Measurements from ENCODE around the gene ACADSB.

The ACADSB gene

DNA sequence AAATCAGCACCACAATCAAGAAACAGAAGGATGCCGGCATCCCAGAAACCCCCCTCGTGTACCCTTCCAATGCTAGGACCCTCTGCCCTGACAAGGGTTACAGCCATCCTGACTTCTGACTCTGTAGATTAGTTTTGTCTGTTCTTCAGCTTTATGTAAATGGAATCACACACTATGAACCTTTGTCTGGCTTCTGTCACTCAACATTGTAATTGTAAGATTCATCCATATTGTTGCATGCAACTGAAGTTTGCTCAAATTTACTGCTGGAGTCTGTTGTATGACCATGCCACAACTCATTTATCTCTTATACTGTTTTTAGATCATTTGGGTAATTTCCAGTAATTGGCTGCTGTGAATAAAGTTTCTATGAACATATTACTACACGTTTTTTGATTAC lies 8.7 kb upstream of the ACADSB start:
- no peak for DNase-seq
- no peak overlapping the region for H2AFZ ChIP-seq (ENCODE audit: low read depth, low read length)
- no peak overlapping the region for H3K27ac ChIP-seq (ENCODE audit: low read length, poor library complexity, severe bottlenecking)
- no peak overlapping the region for H2BK12ac ChIP-seq (ENCODE audit: low read length in 2 of 2)
- peaks cover 6 to 34% of the 10 kb centered on the region in 2 experiments for H3K36me3 ChIP-seq (ENCODE audit: control insufficient read depth in 1 of 2, insufficient read depth in 2 of 2, low read depth in 1 of 2, low read length in 2 of 2)
- no peak overlapping the region for H3K9ac ChIP-seq (ENCODE audit: low read length)
- no peak overlapping the region for H3K4me2 ChIP-seq (ENCODE audit: low read length, poor library complexity, severe bottlenecking)
- H3K4me3 ChIP-seq (ENCODE audit: insufficient read depth in 1 of 2, low read depth in 1 of 2, low read length in 2 of 2) = no peak overlapping the region
- H2BK5ac ChIP-seq (ENCODE audit: low read depth, low read length, poor library complexity, severe bottlenecking) = no peak overlapping the region
- H3K4me1 ChIP-seq (ENCODE audit: control insufficient read depth, insufficient read depth, low read depth, low read length) = peaks cover 1% of the 10 kb centered on the region
- no peak overlapping the region for H2BK15ac ChIP-seq (ENCODE audit: low read depth, poor library complexity, severe bottlenecking)
- no peaks in the 10 kb centered on the region for H3K9me3 ChIP-seq (ENCODE audit: control insufficient read depth, low read length)
- H3K18ac ChIP-seq (ENCODE audit: low read depth in 1 of 2, low read length in 2 of 2) = no peak overlapping the region
- H3K4ac ChIP-seq (ENCODE audit: low read depth in 1 of 2, low read length in 2 of 2) = no peak overlapping the region
- no peak overlapping the region for H4K8ac ChIP-seq (ENCODE audit: low read length)
- no peaks in the 10 kb centered on the region for H3K27me3 ChIP-seq (ENCODE audit: control insufficient read depth in 1 of 2, insufficient read depth in 1 of 2, low read length in 2 of 2)
- no peak overlapping the region for H2AK5ac ChIP-seq (ENCODE audit: low read length, severe bottlenecking)
- WGBS = 100% methylated on average over 3 of the region's 3 CpGs
- H2BK120ac ChIP-seq (ENCODE audit: low read depth, low read length) = no peak overlapping the region
- peaks cover 17% of the 10 kb centered on the region for H3K79me1 ChIP-seq (replicated peaks; ENCODE audit: low read length, poor library complexity, severe bottlenecking)
- H4K91ac ChIP-seq (ENCODE audit: low read length) = no peak overlapping the region
- no peak overlapping the region for H3K23ac ChIP-seq (ENCODE audit: low read length in 2 of 2)
- H3K14ac ChIP-seq (ENCODE audit: low read length in 2 of 2) = no peak overlapping the region

- Histone ChIP-seq H3K27me3 (ENCODE audit: control insufficient read depth in 1 of 2, insufficient read depth in 1 of 2, low read length in 2 of 2) (no peaks in the 10 kb centered on the region), H2BK120ac (ENCODE audit: low read depth, low read length) (no peak overlapping the region), H3K4me1 (ENCODE audit: control insufficient read depth, insufficient read depth, low read depth, low read length) (peaks cover 1% of the 10 kb centered on the region), H2AK5ac (ENCODE audit: low read length, severe bottlenecking) (no peak overlapping the region), H3K9ac (ENCODE audit: low read length) (no peak overlapping the region), H4K91ac (ENCODE audit: low read length) (no peak overlapping the region), H2BK15ac (ENCODE audit: low read depth, poor library complexity, severe bottlenecking) (no peak overlapping the region), H2BK12ac (ENCODE audit: low read length in 2 of 2) (no peak overlapping the region), H3K23ac (ENCODE audit: low read length in 2 of 2) (no peak overlapping the region), H3K4ac (ENCODE audit: low read depth in 1 of 2, low read length in 2 of 2) (no peak overlapping the region), H3K18ac (ENCODE audit: low read depth in 1 of 2, low read length in 2 of 2) (no peak overlapping the region), H3K4me3 (ENCODE audit: insufficient read depth in 1 of 2, low read depth in 1 of 2, low read length in 2 of 2) (no peak overlapping the region), H3K9me3 (ENCODE audit: control insufficient read depth, low read length) (no peaks in the 10 kb centered on the region), H3K79me1 (replicated peaks; ENCODE audit: low read length, poor library complexity, severe bottlenecking) (peaks cover 15% of the 10 kb centered on the region), H3K27ac (ENCODE audit: low read length, poor library complexity, severe bottlenecking) (no peak overlapping the region), H3K14ac (ENCODE audit: low read length in 2 of 2) (no peak overlapping the region), H3K4me2 (ENCODE audit: low read length, poor library complexity, severe bottlenecking) (no peak overlapping the region), H2BK5ac (ENCODE audit: low read depth, low read length, poor library complexity, severe bottlenecking) (no peak overlapping the region), H2AFZ (ENCODE audit: low read depth, low read length) (no peak overlapping the region), H4K8ac (ENCODE audit: low read length) (no peak overlapping the region), H3K36me3 (ENCODE audit: control insufficient read depth in 1 of 2, insufficient read depth in 2 of 2, low read depth in 1 of 2, low read length in 2 of 2) (peaks cover 3 to 31% of the 10 kb centered on the region in 2 experiments)
- 98% methylated on average over 2 of the region's 2 CpGs for WGBS
- no peak for DNase-seq
These were observed 7.4 kb upstream of the ACADSB start for GRCh38 chr10:123001370-123001769.

GRCh38 chr10:123004298-123004697 lies 4.5 kb upstream of the ACADSB start:
- Histone ChIP-seq H3K27ac (ENCODE audit: low read length, poor library complexity, severe bottlenecking) (no peak overlapping the region), H3K36me3 (ENCODE audit: control insufficient read depth in 1 of 2, insufficient read depth in 2 of 2, low read depth in 1 of 2, low read length in 2 of 2) (peaks cover 0 to 10% of the 10 kb centered on the region in 2 experiments), H3K79me1 (replicated peaks; ENCODE audit: low read length, poor library complexity, severe bottlenecking) (peaks cover 9% of the 10 kb centered on the region), H3K4ac (ENCODE audit: low read depth in 1 of 2, low read length in 2 of 2) (no peak overlapping the region), H2BK5ac (ENCODE audit: low read depth, low read length, poor library complexity, severe bottlenecking) (no peak overlapping the region), H4K91ac (ENCODE audit: low read length) (no peak overlapping the region), H3K14ac (ENCODE audit: low read length in 2 of 2) (no peak overlapping the region), H3K4me1 (ENCODE audit: control insufficient read depth, insufficient read depth, low read depth, low read length) (no peaks in the 10 kb centered on the region), H3K18ac (ENCODE audit: low read depth in 1 of 2, low read length in 2 of 2) (no peak overlapping the region), H3K4me2 (ENCODE audit: low read length, poor library complexity, severe bottlenecking) (no peak overlapping the region), H3K9ac (ENCODE audit: low read length) (no peak overlapping the region), H2AK5ac (ENCODE audit: low read length, severe bottlenecking) (no peak overlapping the region), H2AFZ (ENCODE audit: low read depth, low read length) (no peak overlapping the region), H4K8ac (ENCODE audit: low read length) (no peak overlapping the region), H3K23ac (ENCODE audit: low read length in 2 of 2) (no peak overlapping the region), H2BK15ac (ENCODE audit: low read depth, poor library complexity, severe bottlenecking) (no peak overlapping the region), H3K27me3 (ENCODE audit: control insufficient read depth in 1 of 2, insufficient read depth in 1 of 2, low read length in 2 of 2) (no peaks in the 10 kb centered on the region), H3K9me3 (ENCODE audit: control insufficient read depth, low read length) (no peaks in the 10 kb centered on the region), H2BK120ac (ENCODE audit: low read depth, low read length) (no peak overlapping the region), H2BK12ac (ENCODE audit: low read length in 2 of 2) (no peak overlapping the region), H3K4me3 (ENCODE audit: insufficient read depth in 1 of 2, low read depth in 1 of 2, low read length in 2 of 2) (no peak overlapping the region)
- 95% methylated on average over 2 of the region's 2 CpGs for WGBS
- no peak for DNase-seq

- peak overlapping the region; percentile 48 for H2AFZ ChIP-seq (ENCODE audit: low read depth, low read length)
- H3K4me3 ChIP-seq (ENCODE audit: insufficient read depth in 1 of 2, low read depth in 1 of 2, low read length in 2 of 2) = peak overlapping the region; percentile 87 to 94
- no peak overlapping the region for H4K91ac ChIP-seq (ENCODE audit: low read length)
- H2AK5ac ChIP-seq (ENCODE audit: low read length, severe bottlenecking) = no peak overlapping the region
- no peak overlapping the region for H2BK120ac ChIP-seq (ENCODE audit: low read depth, low read length)
- H3K27me3 ChIP-seq (ENCODE audit: control insufficient read depth in 1 of 2, insufficient read depth in 1 of 2, low read length in 2 of 2) = no peaks in the 10 kb centered on the region
- peak overlapping the region; percentile 98 for H4K8ac ChIP-seq (ENCODE audit: low read length)
- no peak overlapping the region for H3K18ac ChIP-seq (ENCODE audit: low read depth in 1 of 2, low read length in 2 of 2)
- H3K4me1 ChIP-seq (ENCODE audit: control insufficient read depth, insufficient read depth, low read depth, low read length) = no peaks in the 10 kb centered on the region
- no peak overlapping the region for H3K14ac ChIP-seq (ENCODE audit: low read length in 2 of 2)
- no peak overlapping the region for H3K27ac ChIP-seq (ENCODE audit: low read length, poor library complexity, severe bottlenecking)
- peak overlapping the region in 1 of 2 experiments; percentile 80 for H3K23ac ChIP-seq (ENCODE audit: low read length in 2 of 2)
- DNase-seq = peak; percentile 79
- peak overlapping the region; percentile 96 for H3K9ac ChIP-seq (ENCODE audit: low read length)
- WGBS = 7% methylated on average over 28 of the region's 30 CpGs
- H3K4me2 ChIP-seq (ENCODE audit: low read length, poor library complexity, severe bottlenecking) = peak overlapping the region; percentile 72
- H2BK15ac ChIP-seq (ENCODE audit: low read depth, poor library complexity, severe bottlenecking) = no peak overlapping the region
- no peak overlapping the region for H3K4ac ChIP-seq (ENCODE audit: low read depth in 1 of 2, low read length in 2 of 2)
- peaks cover 19% of the 10 kb centered on the region for H3K79me1 ChIP-seq (replicated peaks; ENCODE audit: low read length, poor library complexity, severe bottlenecking)
- H3K36me3 ChIP-seq (ENCODE audit: control insufficient read depth in 1 of 2, insufficient read depth in 2 of 2, low read depth in 1 of 2, low read length in 2 of 2) = peaks cover 4 to 7% of the 10 kb centered on the region in 2 experiments
- H3K9me3 ChIP-seq (ENCODE audit: control insufficient read depth, low read length) = no peaks in the 10 kb centered on the region
- no peak overlapping the region for H2BK12ac ChIP-seq (ENCODE audit: low read length in 2 of 2)
- no peak overlapping the region for H2BK5ac ChIP-seq (ENCODE audit: low read depth, low read length, poor library complexity, severe bottlenecking)
These were observed 1.1 kb upstream of the ACADSB start for GRCh38 chr10:123007558-123008354.
